GM12878 (cell line): ENCODE results near the gene ERC2. TPM values are rescaled to one million over a fixed set of nuclear protein-coding genes. Genes with fewer than 3 reads are reported as not detected.

ENCODE experiments used
- ATAC-seq: fragments of 200-7000 bp; cut with Tn5 transposase; 3 replicates; pipeline ENCODE4 v1.9.1; 2020; ENCODE audit warnings: mild to moderate bottlenecking, moderate library complexity
- BruUV-seq: library from RNA; stranded (reverse); fragments of 400-500 nt; replicated peaks from 2 replicates; lab custom pipeline; 2021; lab: Mats Ljungman, UMichigan
- CTCF ChIA-PET: fragments of 300-600 bp; sonication (Branson Sonifier 250); formaldehyde crosslinking; extraction: SDS; loops from one replicate; lab custom pipeline; 2021; ENCODE audit warnings: inconsistent platforms; lab: Yijun Ruan, JAX
- POLR2A ChIA-PET: fragments of 350-600 bp; formaldehyde crosslinking; extraction: SDS; loops from one replicate; lab custom pipeline; 2021; ENCODE audit warnings: inconsistent platforms; lab: Charles Lee
- RAD21 ChIA-PET: fragments of 300-600 bp; sonication (Branson Sonifier 250); formaldehyde crosslinking; loops from one replicate; lab custom pipeline; 2023; ENCODE audit warnings: antibody characterized with exemption; ENCODE audit not compliant: unreplicated experiment; lab: Charles Lee
- SMC1A ChIA-PET: fragments of 300-600 bp; sonication (Branson Sonifier 250); formaldehyde crosslinking; loops from one replicate; lab custom pipeline; 2023; ENCODE audit not compliant: unreplicated experiment, uncharacterized antibody; lab: Charles Lee
- DNase-seq: peaks from one replicate; pipeline ENCODE4 v3.0.0-alpha.2; 2011; ENCODE audit warnings: low read depth, low spot score
- FAIRE-seq: peaks from 3 replicates; lab custom pipeline; 2011; peaks lifted over from hg19 to GRCh38; lab: Jason Lieb, UNC
- H2AFZ ChIP-seq: 2 replicates; pipeline ENCODE4 v1.6.0; 2011; ENCODE audit warnings: low read depth, low read length, control low read depth; ENCODE audit not compliant: control insufficient read depth
- H3K27ac ChIP-seq: 2 replicates; pipeline ENCODE4 v1.5.1; 2011; ENCODE audit warnings: control low read depth; ENCODE audit not compliant: control insufficient read depth, insufficient read depth
- H3K27me3 ChIP-seq, 2 experiments: replicated peaks in 1 of 2; 2 replicates each; pipeline versions ENCODE4 v1.6.0 to v1.6.1; 2011; ENCODE audit warnings: low read length in 1 of 2; ENCODE audit not compliant: control insufficient read depth in 2 of 2, insufficient read depth in 2 of 2
- H3K36me3 ChIP-seq, 2 experiments: 2 replicates each; pipeline ENCODE4 v1.5.1; 2011; ENCODE audit warnings: low read length in 1 of 2; ENCODE audit not compliant: control insufficient read depth in 2 of 2, insufficient read depth in 2 of 2
- H3K4me1 ChIP-seq: 2 replicates; pipeline ENCODE4 v1.6.1; 2011; ENCODE audit warnings: mild to moderate bottlenecking, low read length, moderate library complexity, mixed read lengths; ENCODE audit not compliant: control insufficient read depth, insufficient read depth
- H3K4me2 ChIP-seq: 2 replicates; pipeline ENCODE4 v1.6.0; 2011; ENCODE audit warnings: control low read depth; ENCODE audit not compliant: control insufficient read depth, insufficient read depth
- H3K4me3 ChIP-seq: fragments of 200-600 bp; sonication (generic); 2 replicates; pipeline ENCODE4 v1.5.1; 2016
- H3K79me2 ChIP-seq: 2 replicates; pipeline ENCODE4 v1.6.0; 2011; ENCODE audit warnings: low read length; ENCODE audit not compliant: control insufficient read depth, insufficient read depth
- H3K9ac ChIP-seq: 2 replicates; pipeline ENCODE4 v1.8.0; 2011; ENCODE audit warnings: low read length, control low read depth, mixed read lengths; ENCODE audit not compliant: control insufficient read depth, insufficient read depth
- H3K9me3 ChIP-seq: replicated peaks from 3 replicates; pipeline ENCODE4 v1.5.1; 2011; ENCODE audit warnings: mild to moderate bottlenecking, low read length; ENCODE audit not compliant: control insufficient read depth, insufficient read depth
- H4K20me1 ChIP-seq: 2 replicates; pipeline ENCODE4 v1.6.0; 2011; ENCODE audit not compliant: control insufficient read depth, insufficient read depth
- CEBPB ChIP-seq, 2 experiments: fragments of 150-350 bp in 1 of 2; IDR thresholded peaks; 2 replicates each; pipeline ENCODE4 v1.6.1; 2012 to 2014; ENCODE audit warnings: low read depth in 2 of 2, low read length in 2 of 2, borderline replicate concordance in 1 of 2, inconsistent platforms in 1 of 2
- CHD2 ChIP-seq: IDR thresholded peaks from 2 replicates; pipeline ENCODE4 v1.6.1; 2011; ENCODE audit warnings: low read depth, low read length, improper control_type of control experiment, borderline replicate concordance
- CHD4 ChIP-seq: fragments of 200-600 bp; sonication (generic); IDR thresholded peaks from 2 replicates; pipeline ENCODE4 v1.6.1; 2016; ENCODE audit warnings: mild to moderate bottlenecking
- DPF2 ChIP-seq: fragments of 450-650 bp; IDR thresholded peaks from 2 replicates; pipeline ENCODE4 v1.6.1; 2017; ENCODE audit warnings: mild to moderate bottlenecking
- EGR1 ChIP-seq, 2 experiments: IDR thresholded peaks; 1 replicate in 1 of 2; 2 replicates in 1 of 2; pipeline ENCODE4 v1.6.1; 2011 to 2012; ENCODE audit warnings: low read depth in 2 of 2, low read length in 2 of 2, borderline replicate concordance in 1 of 2, mild to moderate bottlenecking in 1 of 2, moderate library complexity in 1 of 2
- MTA3 ChIP-seq: IDR thresholded peaks from 2 replicates; pipeline ENCODE4 v1.6.1; 2012; ENCODE audit warnings: low read length, inconsistent platforms, borderline replicate concordance
- POLR2A ChIP-seq: IDR thresholded peaks from 2 replicates; pipeline ENCODE4 v1.6.1; 2011; ENCODE audit warnings: low read depth, mild to moderate bottlenecking, low read length
- POLR2AphosphoS5 ChIP-seq: IDR thresholded peaks from 2 replicates; pipeline ENCODE4 v1.6.1; 2011; ENCODE audit warnings: mild to moderate bottlenecking, low read length, inconsistent platforms
- TAF1 ChIP-seq: IDR thresholded peaks from 2 replicates; pipeline ENCODE4 v1.6.1; 2011; ENCODE audit warnings: mild to moderate bottlenecking, low read depth, low read length, borderline replicate concordance
- WGBS: methylation state at CpG from one replicate; pipeline ENCODE4 v1.1.6; 2016; ENCODE audit warnings: low lambda C conversion rate; ENCODE audit not compliant: insufficient replicate concordance, insufficient coverage; ENCODE audit errors: missing lambda C conversion rate; 5-methylcytosine and 5-hydroxymethylcytosine counted together
- in situ Hi-C: fragments of 300-500 bp; cut with MboI; formaldehyde crosslinking; loops from 9 replicates; pipeline ENCODE4 v1.14.3; 2018; ENCODE audit warnings: mixed read lengths
- intact Hi-C: fragments of 100-400 bp; cut with micrococcal nuclease; formaldehyde crosslinking; loops from one replicate; pipeline ENCODE4 v1.14.2; 2022; ENCODE audit not compliant: unreplicated experiment
- polyA plus RNA-seq, 11 experiments: library from polyadenylated mRNA; depleted of rRNA in 4 of 11; unstranded in 6 of 11; stranded (reverse) in 5 of 11; fragments of >200 nt; fragmentation: Nextera tagmentation in 4 of 11; fragmentation: Illumina TruSeq in 1 of 11; extraction: Ambion mirVana in 4 of 11; extraction: Trizol in 1 of 11; gene quantifications; 1 replicate in 1 of 11; 2 replicates in 10 of 11; pipeline versions ENCODE4 v1.2.1 to v1.2.3, GENCODE V29; 2011 to 2016; ENCODE audit warnings: inconsistent platforms in 2 of 11, missing spikeins in 2 of 11, low read depth in 1 of 11
- total RNA-seq, 4 experiments: library from RNA; depleted of rRNA in 3 of 4; stranded (reverse); fragments of >200 nt in 3 of 4; fragmentation: Illumina TruSeq in 1 of 4; extraction: Trizol in 1 of 4; gene quantifications; 2 replicates each; pipeline versions ENCODE4 v1.2.1 to v1.2.3, GENCODE V29; 2013 to 2021
- TF ChIP-seq, protein P1 (sequence below), 3 experiments: IDR thresholded peaks in 2 of 3; conservative IDR thresholded peaks in 1 of 3; 2 replicates each; pipeline ENCODE4 v1.5.1; 2011; ENCODE audit warnings: low read depth in 3 of 3, low read length in 3 of 3, mild to moderate bottlenecking in 3 of 3, control low read depth in 2 of 3, moderate library complexity in 2 of 3, inconsistent platforms in 1 of 3, mixed read lengths in 1 of 3; ENCODE audit not compliant: control insufficient read depth in 2 of 3, insufficient read depth in 1 of 3; ENCODE audit errors: extremely low read depth in 1 of 3
- TF ChIP-seq, protein P2 (sequence below): IDR thresholded peaks from 2 replicates; pipeline ENCODE4 v1.6.1; 2012; ENCODE audit warnings: low read depth, low read length, improper control_type of control experiment
- TF ChIP-seq, protein P3 (sequence below): fragments of 450-650 bp; IDR thresholded peaks from 2 replicates; pipeline ENCODE4 v1.6.1; 2018; ENCODE audit warnings: borderline replicate concordance, mild to moderate bottlenecking; ENCODE audit not compliant: partially characterized antibody
- TF ChIP-seq, protein P4 (sequence below): IDR thresholded peaks from 2 replicates; pipeline ENCODE4 v1.6.1; 2011; ENCODE audit warnings: borderline replicate concordance, low read depth, mild to moderate bottlenecking, moderate library complexity, low read length; ENCODE audit not compliant: insufficient read depth, poor library complexity, severe bottlenecking
- TF ChIP-seq, protein P5 (sequence below): fragments of 450-650 bp; IDR thresholded peaks from 2 replicates; pipeline ENCODE4 v1.6.1; 2016; ENCODE audit warnings: mild to moderate bottlenecking

Gene ERC2
- total and polyA plus RNA-seq, 10 of the 15 experiments (the other 5 are each of a cell fraction or from before 2014, with no cell fraction given) = 0.06 to 1.4 (median 0.12) TPM; not detected in 3

DNA sequence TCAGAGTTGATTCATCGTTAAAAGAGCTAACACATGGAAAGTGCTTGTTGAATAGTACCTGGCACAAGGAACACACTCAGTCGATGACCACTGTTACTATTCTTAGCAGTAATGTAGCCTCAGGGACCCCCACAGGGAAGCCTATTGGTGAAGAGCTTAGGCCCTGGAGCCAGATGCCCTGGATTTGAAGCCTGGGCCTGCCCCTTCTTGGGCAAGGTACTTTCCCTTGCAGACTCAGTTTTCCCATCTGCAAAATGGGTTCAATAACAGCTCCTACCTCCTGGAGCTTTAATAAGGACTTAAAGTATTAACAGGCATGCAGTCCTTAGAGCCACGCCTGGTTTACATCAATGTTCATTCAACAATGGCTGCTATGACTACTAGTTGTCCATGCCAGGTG is 884.2 kb downstream of the ERC2 start (continued):
- TF ChIP-seq, protein P1, sequence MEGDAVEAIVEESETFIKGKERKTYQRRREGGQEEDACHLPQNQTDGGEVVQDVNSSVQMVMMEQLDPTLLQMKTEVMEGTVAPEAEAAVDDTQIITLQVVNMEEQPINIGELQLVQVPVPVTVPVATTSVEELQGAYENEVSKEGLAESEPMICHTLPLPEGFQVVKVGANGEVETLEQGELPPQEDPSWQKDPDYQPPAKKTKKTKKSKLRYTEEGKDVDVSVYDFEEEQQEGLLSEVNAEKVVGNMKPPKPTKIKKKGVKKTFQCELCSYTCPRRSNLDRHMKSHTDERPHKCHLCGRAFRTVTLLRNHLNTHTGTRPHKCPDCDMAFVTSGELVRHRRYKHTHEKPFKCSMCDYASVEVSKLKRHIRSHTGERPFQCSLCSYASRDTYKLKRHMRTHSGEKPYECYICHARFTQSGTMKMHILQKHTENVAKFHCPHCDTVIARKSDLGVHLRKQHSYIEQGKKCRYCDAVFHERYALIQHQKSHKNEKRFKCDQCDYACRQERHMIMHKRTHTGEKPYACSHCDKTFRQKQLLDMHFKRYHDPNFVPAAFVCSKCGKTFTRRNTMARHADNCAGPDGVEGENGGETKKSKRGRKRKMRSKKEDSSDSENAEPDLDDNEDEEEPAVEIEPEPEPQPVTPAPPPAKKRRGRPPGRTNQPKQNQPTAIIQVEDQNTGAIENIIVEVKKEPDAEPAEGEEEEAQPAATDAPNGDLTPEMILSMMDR (IDR thresholded peaks at IDR 0.05 in 2 of 3, conservative IDR thresholded peaks at IDR 0.05 in 1 of 3; ENCODE audit: control insufficient read depth in 2 of 3, extremely low read depth in 1 of 3, insufficient read depth in 1 of 3, low read depth in 3 of 3, low read length in 3 of 3) = no peak

DNA sequence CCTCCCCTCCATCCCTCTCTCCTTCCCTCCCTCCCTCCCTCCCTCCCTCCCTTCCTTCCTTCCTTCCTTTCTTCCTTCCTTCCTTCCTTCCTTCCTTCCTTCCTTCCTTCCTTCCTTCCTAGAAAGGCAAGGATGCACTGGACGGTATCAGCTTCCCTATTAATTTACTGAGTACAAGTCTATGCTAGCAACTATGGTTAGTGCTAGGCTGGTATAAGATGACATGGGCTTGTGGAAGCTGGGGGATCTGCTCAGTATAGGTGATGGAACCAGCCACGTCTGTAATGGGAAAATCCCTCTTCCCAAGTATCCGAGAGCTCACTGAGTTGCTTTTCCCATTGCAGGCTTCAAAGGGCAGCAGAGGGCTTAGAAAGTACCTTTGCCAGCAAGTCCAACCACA is 884.8 kb downstream of the ERC2 start:
- H2AFZ ChIP-seq = no peak overlapping the region
- peaks cover under 1% of the 10 kb centered on the region; the same call in 1 of the 2 replicates for H3K4me1 ChIP-seq
- H3K9ac ChIP-seq = no peak overlapping the region
- ChIA-PET POLR2A (interaction anchor here (0.7 kb wide), 1 partner anchor 24 kb away, joined by 3 read pairs; no protein-coding TSS in a partner anchor), CTCF (interaction anchor here (0.6 to 1.6 kb wide), 4 partner anchors 14 to 138 kb away, joined by 3 to 4 read pairs (median 3); no protein-coding TSS in a partner anchor), RAD21 (no interaction called here), SMC1A (interaction anchor here (0.7 to 1.1 kb wide), 2 partner anchors 37 to 450 kb away, joined by 3 to 5 read pairs; no protein-coding TSS in a partner anchor)
- ATAC-seq (no peak), FAIRE-seq (no peak), DNase-seq (no peak)
- WGBS = 30% methylated on average over 3 of the region's 3 CpGs
- H3K36me3 ChIP-seq = no peaks in the 10 kb centered on the region
- BruUV-seq = no TSS peak
- in situ Hi-C loops = no loop called here
- no peaks in the 10 kb centered on the region for H3K79me2 ChIP-seq
- no peaks in the 10 kb centered on the region for H3K9me3 ChIP-seq
- intact Hi-C loops = no loop called here
- H3K27ac ChIP-seq = no peak overlapping the region
- no peak overlapping the region for H3K4me2 ChIP-seq
- H3K4me3 ChIP-seq = no peak overlapping the region
- H3K27me3 ChIP-seq = no peaks in the 10 kb centered on the region
- no peaks in the 10 kb centered on the region for H4K20me1 ChIP-seq
- TF ChIP-seq, protein P2, sequence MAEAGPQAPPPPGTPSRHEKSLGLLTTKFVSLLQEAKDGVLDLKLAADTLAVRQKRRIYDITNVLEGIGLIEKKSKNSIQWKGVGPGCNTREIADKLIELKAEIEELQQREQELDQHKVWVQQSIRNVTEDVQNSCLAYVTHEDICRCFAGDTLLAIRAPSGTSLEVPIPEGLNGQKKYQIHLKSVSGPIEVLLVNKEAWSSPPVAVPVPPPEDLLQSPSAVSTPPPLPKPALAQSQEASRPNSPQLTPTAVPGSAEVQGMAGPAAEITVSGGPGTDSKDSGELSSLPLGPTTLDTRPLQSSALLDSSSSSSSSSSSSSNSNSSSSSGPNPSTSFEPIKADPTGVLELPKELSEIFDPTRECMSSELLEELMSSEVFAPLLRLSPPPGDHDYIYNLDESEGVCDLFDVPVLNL = no peak
- TF ChIP-seq TAF1 = no peak
- no peak for TF ChIP-seq POLR2AphosphoS5
- TF ChIP-seq EGR1 (IDR thresholded peaks at IDR 0.05; ENCODE audit: borderline replicate concordance in 1 of 2, low read depth in 2 of 2, low read length in 2 of 2) = no peak
- no peak for TF ChIP-seq CEBPB (IDR thresholded peaks at IDR 0.05; ENCODE audit: borderline replicate concordance in 1 of 2, low read depth in 2 of 2, low read length in 2 of 2)
- TF ChIP-seq, protein P3, sequence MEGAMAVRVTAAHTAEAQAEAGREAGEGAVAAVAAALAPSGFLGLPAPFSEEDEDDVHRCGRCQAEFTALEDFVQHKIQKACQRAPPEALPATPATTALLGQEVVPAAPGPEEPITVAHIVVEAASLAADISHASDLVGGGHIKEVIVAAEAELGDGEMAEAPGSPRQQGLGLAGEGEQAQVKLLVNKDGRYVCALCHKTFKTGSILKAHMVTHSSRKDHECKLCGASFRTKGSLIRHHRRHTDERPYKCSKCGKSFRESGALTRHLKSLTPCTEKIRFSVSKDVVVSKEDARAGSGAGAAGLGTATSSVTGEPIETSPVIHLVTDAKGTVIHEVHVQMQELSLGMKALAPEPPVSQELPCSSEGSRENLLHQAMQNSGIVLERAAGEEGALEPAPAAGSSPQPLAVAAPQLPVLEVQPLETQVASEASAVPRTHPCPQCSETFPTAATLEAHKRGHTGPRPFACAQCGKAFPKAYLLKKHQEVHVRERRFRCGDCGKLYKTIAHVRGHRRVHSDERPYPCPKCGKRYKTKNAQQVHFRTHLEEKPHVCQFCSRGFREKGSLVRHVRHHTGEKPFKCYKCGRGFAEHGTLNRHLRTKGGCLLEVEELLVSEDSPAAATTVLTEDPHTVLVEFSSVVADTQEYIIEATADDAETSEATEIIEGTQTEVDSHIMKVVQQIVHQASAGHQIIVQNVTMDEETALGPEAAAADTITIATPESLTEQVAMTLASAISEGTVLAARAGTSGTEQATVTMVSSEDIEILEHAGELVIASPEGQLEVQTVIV = no peak
- no peak for TF ChIP-seq CHD4
- TF ChIP-seq, protein P4, sequence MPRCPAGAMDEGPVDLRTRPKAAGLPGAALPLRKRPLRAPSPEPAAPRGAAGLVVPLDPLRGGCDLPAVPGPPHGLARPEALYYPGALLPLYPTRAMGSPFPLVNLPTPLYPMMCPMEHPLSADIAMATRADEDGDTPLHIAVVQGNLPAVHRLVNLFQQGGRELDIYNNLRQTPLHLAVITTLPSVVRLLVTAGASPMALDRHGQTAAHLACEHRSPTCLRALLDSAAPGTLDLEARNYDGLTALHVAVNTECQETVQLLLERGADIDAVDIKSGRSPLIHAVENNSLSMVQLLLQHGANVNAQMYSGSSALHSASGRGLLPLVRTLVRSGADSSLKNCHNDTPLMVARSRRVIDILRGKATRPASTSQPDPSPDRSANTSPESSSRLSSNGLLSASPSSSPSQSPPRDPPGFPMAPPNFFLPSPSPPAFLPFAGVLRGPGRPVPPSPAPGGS = no peak
- TF ChIP-seq, protein P5, sequence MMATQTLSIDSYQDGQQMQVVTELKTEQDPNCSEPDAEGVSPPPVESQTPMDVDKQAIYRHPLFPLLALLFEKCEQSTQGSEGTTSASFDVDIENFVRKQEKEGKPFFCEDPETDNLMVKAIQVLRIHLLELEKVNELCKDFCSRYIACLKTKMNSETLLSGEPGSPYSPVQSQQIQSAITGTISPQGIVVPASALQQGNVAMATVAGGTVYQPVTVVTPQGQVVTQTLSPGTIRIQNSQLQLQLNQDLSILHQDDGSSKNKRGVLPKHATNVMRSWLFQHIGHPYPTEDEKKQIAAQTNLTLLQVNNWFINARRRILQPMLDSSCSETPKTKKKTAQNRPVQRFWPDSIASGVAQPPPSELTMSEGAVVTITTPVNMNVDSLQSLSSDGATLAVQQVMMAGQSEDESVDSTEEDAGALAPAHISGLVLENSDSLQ = no peak
- TF ChIP-seq DPF2 = no peak
- no peak for TF ChIP-seq POLR2A
- TF ChIP-seq MTA3 = no peak
- no peak for TF ChIP-seq CHD2
